ENCODE results near the gene FZD1. TPM values are rescaled to one million over a fixed set of nuclear protein-coding genes. Genes with fewer than 3 reads are reported as not detected.
"Not testable (repeated sequence)": the region's sequence is repeated elsewhere in the genome, so short reads cannot be mapped to it uniquely, and the experiment has no call there.

FZD1 gene
- total RNA-seq, 1 experiment from 2014 or later, result 0.56 TPM

GRCh38 chr7:91295576-91295975 lies 31.3 kb downstream of the FZD1 start:
- DNase-seq (ENCODE audit: low spot score), result no peak

DNA sequence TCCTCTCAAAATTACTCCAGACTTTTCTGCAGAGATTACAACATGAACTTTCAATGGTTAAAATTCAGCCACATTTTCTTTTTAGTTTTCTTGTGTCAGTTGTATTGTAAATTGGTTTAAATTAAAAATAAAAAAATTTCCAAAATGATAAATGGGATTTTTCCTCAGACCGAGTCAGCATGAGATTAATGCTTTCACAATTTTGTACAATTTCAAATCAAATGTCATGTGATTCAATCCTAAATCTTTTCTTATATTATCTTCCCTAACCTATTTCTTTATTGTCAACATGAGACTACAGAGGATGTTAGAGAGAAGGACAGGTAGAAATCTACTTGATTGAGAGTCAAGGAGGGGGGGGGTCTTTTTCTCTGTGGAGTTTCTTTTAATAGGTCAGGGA lies 33.7 kb downstream of the FZD1 start:
- DNase-seq (ENCODE audit: low spot score), result no peak

DNA sequence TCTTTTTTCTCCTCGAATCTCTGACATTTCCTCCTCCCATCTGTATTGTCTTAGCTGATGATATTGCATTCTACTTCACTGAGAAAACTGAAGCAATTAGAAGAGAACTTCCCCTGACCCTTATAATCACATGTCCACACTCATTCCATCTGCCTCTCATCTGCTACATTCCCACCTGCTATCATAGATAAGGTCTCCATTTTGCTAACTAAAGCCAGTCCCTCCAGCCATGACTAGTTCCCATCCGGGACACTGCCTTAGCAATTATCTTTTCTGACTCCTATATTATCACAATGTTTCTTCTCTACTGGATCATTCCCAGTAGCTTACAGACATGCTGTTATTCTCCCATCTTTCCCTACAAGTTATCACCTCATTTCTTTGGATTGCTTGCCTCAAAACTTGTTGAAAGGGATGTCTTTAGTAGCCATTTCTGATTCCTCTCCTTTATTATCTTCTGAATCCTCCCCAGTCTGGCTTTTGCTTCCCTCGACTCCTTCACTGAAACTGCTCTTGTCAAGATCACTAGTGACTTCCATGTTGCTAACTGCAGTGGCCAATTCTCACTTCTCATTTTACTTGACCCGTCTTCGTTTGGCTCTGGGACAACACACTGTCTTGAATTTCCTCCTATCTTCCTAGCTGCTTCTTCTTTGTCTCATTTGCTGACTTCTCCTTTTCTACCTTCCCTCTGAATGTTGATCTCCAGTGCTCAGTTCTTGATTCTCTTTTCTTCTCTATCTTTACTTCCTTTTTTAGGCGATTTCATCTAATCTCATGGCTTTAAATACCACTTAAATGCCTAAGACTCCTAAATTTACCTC lies 35.9 kb downstream of the FZD1 start:
- DNase-seq (ENCODE audit: low spot score), result no peak

DNA sequence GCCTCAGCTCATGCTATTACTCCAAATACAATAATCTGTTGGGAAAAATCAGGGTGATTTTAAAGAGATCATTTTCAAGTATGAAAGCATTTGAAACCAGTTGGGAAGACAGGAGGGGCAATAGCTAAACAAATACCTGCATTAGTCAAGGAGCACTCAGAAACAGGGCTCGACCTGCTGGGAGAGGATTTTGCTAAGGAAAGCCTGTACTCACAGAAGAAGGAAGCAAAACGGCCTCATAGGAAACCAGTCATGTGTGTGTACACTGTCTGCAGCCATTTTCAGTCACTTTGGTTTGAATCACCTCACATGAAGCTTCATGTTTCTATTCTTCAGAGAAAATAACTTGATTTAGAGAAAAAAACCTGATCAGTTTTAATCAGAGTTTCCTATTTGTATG lies 38.6 kb downstream of the FZD1 start:
- no peak for DNase-seq (ENCODE audit: low spot score)

GRCh38 chr7:91306266-91306665 lies 42.0 kb downstream of the FZD1 start:
- no peak for DNase-seq (ENCODE audit: low spot score)

DNA sequence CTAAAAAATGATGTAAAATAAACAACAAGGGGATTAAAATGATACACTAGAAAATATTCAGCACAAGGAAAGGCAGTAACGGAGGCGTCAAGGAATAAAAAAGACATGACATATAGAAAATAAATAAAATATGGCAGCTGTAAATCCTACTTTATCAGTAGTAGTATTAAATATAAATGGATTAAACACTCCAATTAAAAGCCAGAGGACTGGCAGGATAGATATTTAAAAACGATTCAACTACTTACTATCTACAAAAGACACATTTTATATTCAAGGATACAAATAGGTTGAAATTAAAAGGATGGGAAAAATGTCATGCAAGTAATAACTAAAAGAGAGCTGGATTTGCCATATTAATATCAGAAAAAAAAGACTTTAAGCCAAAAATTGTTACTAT lies 43.2 kb downstream of the FZD1 start:
- no peak for DNase-seq (ENCODE audit: low spot score)

DNA sequence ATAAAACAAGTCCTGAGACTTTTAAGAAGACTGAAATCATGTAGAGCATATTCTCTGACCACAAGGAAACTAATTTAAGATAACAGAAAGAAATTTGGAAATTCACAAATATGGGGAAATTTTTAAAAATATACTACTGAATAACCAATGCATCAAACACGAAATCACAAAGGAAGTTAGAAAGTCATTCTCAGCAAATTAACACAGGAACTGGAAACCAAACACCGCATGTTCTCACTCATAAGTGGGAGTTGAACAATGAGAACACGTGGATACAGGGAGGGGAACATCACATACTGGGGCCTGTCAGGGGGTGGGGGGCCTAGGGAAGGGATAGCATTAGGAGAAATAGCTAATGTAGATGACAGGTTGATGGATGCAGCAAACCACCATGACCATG lies 44.0 kb downstream of the FZD1 start:
- DNase-seq (ENCODE audit: low spot score), result not testable (repeated sequence)

- no peak for DNase-seq (ENCODE audit: low spot score)
Observed at GRCh38 chr7:91310830-91311460, 46.7 kb downstream of the FZD1 start.

DNA sequence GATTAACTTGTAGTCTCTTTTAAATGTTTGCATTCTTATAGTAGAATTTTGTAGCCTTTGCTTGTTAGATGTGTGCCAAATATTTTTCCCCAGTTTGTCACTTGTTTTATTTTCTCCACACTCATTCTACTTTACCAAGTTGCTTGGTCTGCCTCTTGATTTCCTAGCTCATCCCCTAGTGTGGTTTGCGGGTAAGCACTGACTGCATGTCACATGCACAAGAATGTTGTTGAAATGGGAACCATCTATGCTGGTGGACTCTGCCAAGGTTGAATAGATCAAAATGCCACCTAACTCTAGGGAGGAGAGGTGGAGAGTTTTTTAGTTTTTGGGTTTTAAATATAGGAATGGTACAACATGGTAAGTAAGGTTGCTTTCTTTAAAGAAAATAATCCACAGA lies 47.6 kb downstream of the FZD1 start:
- DNase-seq (ENCODE audit: low spot score), result no peak

DNA sequence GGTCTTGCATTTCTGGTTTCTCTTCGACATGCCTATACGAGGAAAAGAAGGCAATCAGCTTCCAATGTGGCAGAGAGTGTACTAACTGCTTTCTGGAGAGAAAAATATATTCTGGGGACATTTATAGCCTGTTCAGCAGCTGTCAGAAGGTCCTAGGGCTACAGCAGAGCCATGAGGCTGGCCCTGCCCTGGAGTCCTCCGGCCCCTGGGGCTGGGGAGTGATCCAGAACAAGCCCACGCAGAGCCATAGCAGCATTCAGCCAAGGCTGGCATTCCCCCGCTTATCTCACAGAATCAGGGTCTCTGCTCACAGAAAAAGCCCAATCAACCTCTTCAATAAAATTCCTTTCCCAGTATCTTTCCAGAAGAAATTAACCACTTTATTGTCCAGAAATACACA lies 48.9 kb downstream of the FZD1 start:
- no peak for DNase-seq (ENCODE audit: low spot score)

DNA sequence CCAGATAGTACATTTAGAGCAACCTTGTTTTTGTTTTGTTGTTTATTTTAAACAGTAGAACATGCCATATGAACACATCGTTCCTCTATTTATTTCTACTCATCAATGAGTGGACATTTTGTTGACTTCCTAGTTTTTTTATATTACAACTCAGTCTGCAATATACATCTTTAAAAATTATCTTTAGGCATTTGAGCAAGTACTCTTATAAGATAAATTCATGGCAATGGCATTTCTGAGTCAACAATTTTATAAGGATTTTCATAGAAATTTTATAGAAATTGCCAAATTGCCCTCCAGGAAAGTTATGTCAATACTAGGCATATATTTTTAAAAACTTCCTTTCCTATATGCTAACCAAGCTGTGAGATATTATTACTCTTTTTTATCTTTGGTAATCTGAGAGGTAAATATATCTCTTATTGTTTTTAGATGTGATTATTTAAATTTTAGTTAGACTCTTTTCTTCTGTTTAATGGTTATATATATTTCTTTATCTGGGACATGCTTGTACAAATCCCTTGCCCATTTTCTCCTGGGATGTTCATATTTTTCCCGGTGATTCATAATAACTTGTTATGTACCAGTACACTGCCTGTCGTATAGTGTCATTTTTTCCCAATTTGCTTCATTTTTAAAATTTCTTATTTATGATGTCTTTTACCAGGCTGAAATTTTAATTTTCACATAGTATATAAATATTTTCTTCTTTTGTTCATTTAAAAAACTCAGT lies 50.5 kb downstream of the FZD1 start:
- DNase-seq (ENCODE audit: low spot score), result no peak

DNA sequence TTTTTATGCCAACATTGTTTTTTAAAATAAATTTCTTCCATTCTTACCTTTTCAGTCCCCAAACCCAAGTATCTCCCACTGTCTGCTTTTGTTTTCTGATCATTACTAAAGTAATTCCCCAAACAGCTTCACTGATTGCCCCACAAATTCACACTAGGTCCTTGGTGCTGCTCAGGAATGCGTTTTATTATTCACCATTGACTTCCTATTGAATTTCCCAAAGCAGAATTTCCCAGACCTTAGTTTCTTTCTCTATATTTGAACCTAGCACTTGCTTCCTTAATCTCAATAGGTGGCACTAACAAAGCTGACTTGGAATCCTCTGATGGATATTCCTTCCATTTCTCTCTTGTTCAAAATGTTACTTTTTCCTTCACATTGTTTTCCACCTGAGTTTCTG lies 52.2 kb downstream of the FZD1 start:
- no peak for DNase-seq (ENCODE audit: low spot score)

DNA sequence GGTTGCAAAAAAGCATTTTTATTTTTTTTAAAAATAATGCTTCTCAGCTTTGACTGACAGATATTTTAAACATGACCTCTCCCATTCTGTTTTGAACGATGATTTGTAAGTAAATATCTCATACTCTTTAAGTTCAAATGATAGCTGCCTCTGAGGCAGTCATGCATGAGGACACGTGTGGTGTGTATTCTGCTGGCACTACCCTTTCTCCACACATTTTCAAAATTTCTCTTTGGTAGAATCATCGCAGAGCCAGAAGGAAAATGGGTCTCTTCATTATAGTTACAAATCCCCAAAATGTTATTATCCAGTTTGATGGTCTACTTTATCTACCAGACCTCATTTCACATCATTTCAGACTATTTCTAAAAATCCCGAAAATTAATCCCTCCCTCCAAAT lies 55.1 kb downstream of the FZD1 start:
- no peak for DNase-seq (ENCODE audit: low spot score)

- DNase-seq (ENCODE audit: low spot score), result no peak
Observed at GRCh38 chr7:91320366-91321078, 56.3 kb downstream of the FZD1 start.

Measured in HT-29 (cell line).